SJSA1 (cell line): ENCODE results near the gene BROX. TPM values are rescaled to one million over a fixed set of nuclear protein-coding genes. Genes with fewer than 3 reads are reported as not detected.
A peak's percentile ranks its signal among the peaks of the same experiment; 100 is the strongest.

ENCODE experiments used
- DNase-seq, 2 experiments: peaks; one replicate each; pipeline ENCODE4 v3.0.0-alpha.2; 2015 to 2020; ENCODE audit warnings: low spot score in 2 of 2, low read depth in 1 of 2
- H3K27ac ChIP-seq: fragments of 250-450 bp; sonication (Bioruptor Pico); 2 replicates; pipeline ENCODE4 v1.5.1; 2020; ENCODE audit warnings: mild to moderate bottlenecking, moderate library complexity
- H3K27me3 ChIP-seq: fragments of 250-450 bp; sonication (Bioruptor Pico); replicated peaks from 2 replicates; pipeline ENCODE4 v1.5.1; 2020; ENCODE audit warnings: mild to moderate bottlenecking, moderate library complexity
- H3K36me3 ChIP-seq: fragments of 250-450 bp; sonication (Bioruptor Pico); 2 replicates; pipeline ENCODE4 v1.5.1; 2020; ENCODE audit warnings: mild to moderate bottlenecking
- H3K4me1 ChIP-seq: fragments of 250-450 bp; sonication (Bioruptor Pico); replicated peaks from 2 replicates; pipeline ENCODE4 v1.6.1; 2021; ENCODE audit warnings: mild to moderate bottlenecking
- H3K4me3 ChIP-seq: fragments of 250-450 bp; sonication (Bioruptor Pico); 2 replicates; pipeline ENCODE4 v1.5.1; 2020; ENCODE audit warnings: mild to moderate bottlenecking
- H3K9me3 ChIP-seq: fragments of 250-450 bp; sonication (Bioruptor Pico); replicated peaks from 2 replicates; pipeline ENCODE4 v1.5.1; 2020; ENCODE audit warnings: mild to moderate bottlenecking
- total RNA-seq: library from RNA; depleted of rRNA; stranded (reverse); fragments of >200 nt; shearing (Covaris generic); gene quantifications from 2 replicates; pipeline ENCODE4 v1.2.3, GENCODE V29; 2014

The BROX gene
- total RNA-seq, 1 experiment from 2014 or later = 67.6 TPM

DNA sequence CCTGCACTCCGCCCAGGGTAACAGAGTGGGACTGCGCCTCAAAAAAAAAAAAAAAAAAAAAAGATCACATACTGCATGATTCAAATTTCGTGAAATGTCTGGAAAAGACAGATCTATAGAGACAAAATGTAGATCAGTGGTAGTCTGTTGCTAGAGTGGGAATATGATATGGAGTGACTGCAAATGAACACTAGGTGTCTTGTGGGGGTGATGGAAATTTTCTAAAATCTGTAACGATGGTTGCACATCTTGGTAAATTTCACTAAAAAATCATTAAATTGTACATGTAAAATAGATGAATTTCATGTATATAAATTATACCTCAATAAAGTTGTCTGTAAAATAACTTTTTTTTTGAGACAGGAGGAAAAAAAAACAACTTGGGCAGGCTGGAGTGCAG lies 5.5 kb upstream of the BROX start:
- Histone ChIP-seq H3K36me3 (peaks cover 32% of the 10 kb centered on the region), H3K4me1 (peaks cover 9% of the 10 kb centered on the region), H3K9me3 (no peaks in the 10 kb centered on the region), H3K27me3 (no peaks in the 10 kb centered on the region), H3K27ac (no peak overlapping the region), H3K4me3 (no peak overlapping the region)
- DNase-seq = no peak

DNA sequence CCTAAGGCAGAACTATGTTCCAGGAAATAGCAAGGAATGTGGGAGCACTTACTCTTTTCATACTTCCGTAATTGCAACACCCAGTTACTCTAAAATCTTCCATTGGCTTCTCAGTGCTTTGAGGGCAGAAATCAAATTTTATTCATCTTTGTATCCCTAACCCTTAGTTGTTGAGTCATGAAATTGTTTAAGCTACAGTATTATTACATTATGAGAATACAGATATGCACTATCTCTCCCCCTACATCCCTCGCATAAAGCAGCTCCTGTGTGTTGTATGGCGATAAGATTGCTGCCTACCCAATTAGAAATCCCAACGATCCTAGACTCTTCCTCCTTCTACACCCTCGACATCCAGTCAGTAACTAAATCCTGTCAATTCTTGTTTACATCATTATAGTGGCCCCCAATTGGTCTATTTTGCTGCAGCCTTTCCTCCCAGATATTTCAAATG lies 2.6 kb upstream of the BROX start:
- no peaks in the 10 kb centered on the region for H3K9me3 ChIP-seq
- H3K27ac ChIP-seq = no peak overlapping the region
- H3K36me3 ChIP-seq = peaks cover 22% of the 10 kb centered on the region
- H3K4me1 ChIP-seq = peaks cover 9% of the 10 kb centered on the region
- DNase-seq = no peak
- H3K27me3 ChIP-seq = no peaks in the 10 kb centered on the region
- no peak overlapping the region for H3K4me3 ChIP-seq

DNA sequence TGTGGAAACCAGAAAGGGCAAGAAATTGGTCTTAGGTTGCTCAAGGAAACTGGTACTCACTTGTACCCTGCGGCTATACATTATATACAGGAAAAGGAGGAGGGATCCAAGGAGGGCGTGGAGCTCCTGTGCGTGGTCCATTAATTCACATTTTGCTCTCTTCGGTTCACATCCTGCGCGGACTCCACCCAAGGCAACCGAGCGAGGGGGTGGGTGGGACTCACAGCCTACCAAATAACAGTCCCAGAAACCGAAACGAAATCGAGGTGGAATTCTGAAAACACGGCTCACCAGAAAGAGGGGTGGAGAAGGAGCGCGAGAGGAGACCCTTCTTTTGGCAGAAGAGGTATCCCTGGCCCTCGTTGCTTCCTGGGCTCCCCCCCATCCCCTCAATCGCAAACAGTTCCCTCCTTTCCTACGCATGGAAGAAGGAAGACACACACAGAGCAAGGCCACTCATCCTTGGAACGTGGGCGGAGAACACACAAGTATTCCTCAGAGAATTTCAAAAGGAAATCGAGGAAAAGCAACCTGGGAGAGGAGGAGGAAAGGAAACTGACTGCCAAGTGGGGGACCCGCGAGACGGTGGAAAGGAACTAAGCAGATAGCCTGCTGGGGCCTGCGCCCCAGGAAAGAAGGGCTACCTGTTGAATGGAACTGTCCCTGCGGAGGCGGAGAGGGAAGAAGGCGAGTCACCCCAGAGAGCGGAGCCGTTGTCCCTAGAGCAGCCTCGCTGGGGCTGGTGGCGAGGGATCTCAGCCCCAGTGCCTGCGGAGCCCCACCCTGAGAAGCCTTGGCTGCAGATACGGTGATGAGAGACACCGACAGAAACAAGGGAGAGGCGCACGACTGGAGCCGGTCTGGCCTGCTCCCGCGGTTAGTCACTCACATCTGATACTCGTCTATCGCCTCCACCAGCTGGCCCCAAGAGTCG lies 778 bp upstream of the BROX start:
- Histone ChIP-seq H3K4me1 (peaks cover 9% of the 10 kb centered on the region), H3K4me3 (peak overlapping the region; percentile 67), H3K36me3 (peaks cover 35% of the 10 kb centered on the region), H3K27me3 (no peaks in the 10 kb centered on the region), H3K27ac (peak overlapping the region; percentile 97), H3K9me3 (no peaks in the 10 kb centered on the region)
- peak; percentile 67 to 69 for DNase-seq

DNA sequence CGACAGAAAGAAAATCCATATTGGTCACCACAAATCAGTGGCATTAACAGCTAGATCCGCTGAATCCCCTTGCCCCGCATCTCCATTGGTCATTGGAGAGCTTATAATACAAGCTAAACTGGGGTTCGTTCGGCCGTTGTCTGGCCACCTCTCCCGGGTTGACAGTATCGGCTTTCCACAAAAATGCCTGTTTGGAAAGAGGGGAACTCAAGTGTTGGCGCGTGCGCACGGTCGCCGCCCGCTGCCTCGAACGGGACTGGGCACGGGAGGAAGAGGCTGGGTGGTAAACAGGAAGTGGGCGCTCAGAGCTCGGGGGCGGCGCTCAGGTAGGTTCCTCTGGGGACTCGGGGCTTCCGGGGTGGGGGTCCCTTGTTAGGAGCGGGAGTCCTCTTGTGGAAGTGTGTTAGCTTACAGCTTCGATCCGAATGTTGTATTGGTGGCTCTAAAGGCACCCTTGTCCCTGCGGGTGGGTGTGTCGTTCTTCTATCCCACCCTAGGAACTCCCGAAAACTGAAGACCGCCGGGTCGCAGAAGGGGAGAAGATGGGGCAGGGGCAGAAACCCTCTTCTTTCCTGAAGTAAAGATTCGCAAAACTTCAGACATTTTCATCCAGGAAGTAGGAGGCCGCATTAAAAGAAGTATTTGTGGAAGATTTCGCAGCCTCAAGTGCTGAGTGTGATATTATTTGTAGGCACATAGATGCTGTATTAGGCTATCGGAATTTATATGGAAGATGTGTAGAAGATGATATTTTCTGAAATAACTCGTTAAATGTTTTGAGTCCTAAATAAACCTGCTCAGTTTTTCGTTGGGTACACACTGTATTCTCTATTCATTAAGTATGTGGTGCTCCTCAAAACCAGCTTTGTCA lies 962 bp downstream of the BROX start:
- Histone ChIP-seq H3K4me3 (peak overlapping the region; percentile 67), H3K36me3 (peaks cover 48% of the 10 kb centered on the region), H3K27me3 (no peaks in the 10 kb centered on the region), H3K27ac (peak overlapping the region; percentile 97), H3K4me1 (peaks cover 9% of the 10 kb centered on the region), H3K9me3 (no peaks in the 10 kb centered on the region)
- peak; percentile 93 for DNase-seq

GRCh38 chr1:222716393-222716792 lies 4.0 kb downstream of the BROX start:
- Histone ChIP-seq H3K4me3 (no peak overlapping the region), H3K4me1 (no peaks in the 10 kb centered on the region), H3K27ac (no peak overlapping the region), H3K36me3 (peaks cover 64% of the 10 kb centered on the region), H3K9me3 (no peaks in the 10 kb centered on the region), H3K27me3 (no peaks in the 10 kb centered on the region)
- no peak for DNase-seq

- H3K36me3 ChIP-seq = peaks cover 83% of the 10 kb centered on the region
- DNase-seq = no peak
- no peaks in the 10 kb centered on the region for H3K9me3 ChIP-seq
- H3K4me3 ChIP-seq = no peak overlapping the region
- H3K4me1 ChIP-seq = no peaks in the 10 kb centered on the region
- no peak overlapping the region for H3K27ac ChIP-seq
- no peaks in the 10 kb centered on the region for H3K27me3 ChIP-seq
These were observed 16.4 kb downstream of the BROX start for GRCh38 chr1:222728746-222729145.

- H3K9me3 ChIP-seq = no peaks in the 10 kb centered on the region
- peaks cover 87% of the 10 kb centered on the region for H3K36me3 ChIP-seq
- H3K27ac ChIP-seq = no peak overlapping the region
- no peak for DNase-seq
- H3K27me3 ChIP-seq = no peaks in the 10 kb centered on the region
- H3K4me1 ChIP-seq = no peaks in the 10 kb centered on the region
- no peak overlapping the region for H3K4me3 ChIP-seq
These were observed 18.5 kb downstream of the BROX start for GRCh38 chr1:222730866-222731265.

DNA sequence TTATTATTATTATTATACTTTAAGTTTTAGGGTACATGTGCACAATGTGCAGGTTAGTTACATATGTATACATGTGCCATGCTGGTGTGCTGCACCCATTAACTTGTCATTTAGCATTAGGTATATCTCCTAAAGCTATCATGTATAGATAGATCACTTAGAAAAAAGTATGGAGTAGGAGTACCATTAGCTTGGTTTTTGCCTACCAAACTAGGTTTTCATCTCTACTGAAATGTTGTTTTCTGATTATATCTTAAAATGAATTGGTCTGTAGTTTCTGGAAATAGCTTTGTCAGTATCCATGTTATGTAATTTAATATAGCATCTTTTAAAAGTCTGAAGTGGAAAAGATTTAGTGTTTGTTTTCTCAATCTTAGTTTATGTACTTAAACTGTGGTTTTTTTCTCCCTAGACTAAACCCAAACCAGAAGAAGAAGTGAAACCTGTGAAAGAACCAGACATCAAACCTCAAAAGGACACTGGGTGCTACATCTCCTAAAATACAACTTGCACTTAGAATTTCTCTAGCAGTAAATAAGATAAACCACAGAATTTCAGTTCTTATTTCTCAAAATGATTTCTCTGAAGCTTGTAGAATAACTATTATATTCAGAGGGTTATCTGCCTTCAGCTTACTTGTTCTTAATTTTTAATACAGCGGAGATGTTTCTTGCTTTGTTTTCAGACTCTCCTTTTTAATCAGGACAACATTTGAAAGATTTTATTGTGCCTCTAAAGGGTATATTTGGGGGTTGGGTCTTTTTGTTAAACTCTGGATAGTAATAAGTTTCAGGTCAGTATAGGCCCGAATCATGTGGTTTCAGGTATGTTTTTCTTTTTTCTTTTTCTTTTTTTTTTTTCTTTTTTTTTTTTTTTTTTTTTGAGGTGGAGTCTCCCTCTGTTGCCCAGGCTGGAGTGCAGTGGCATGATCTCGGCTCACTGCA lies 20.1 kb downstream of the BROX start:
- Histone ChIP-seq H3K4me1 (no peaks in the 10 kb centered on the region), H3K9me3 (no peaks in the 10 kb centered on the region), H3K27ac (no peak overlapping the region), H3K4me3 (no peak overlapping the region), H3K36me3 (peaks cover 74% of the 10 kb centered on the region), H3K27me3 (no peaks in the 10 kb centered on the region)
- DNase-seq = no peak

- no peak for DNase-seq
- no peak overlapping the region for H3K27ac ChIP-seq
- no peaks in the 10 kb centered on the region for H3K9me3 ChIP-seq
- no peaks in the 10 kb centered on the region for H3K4me1 ChIP-seq
- no peaks in the 10 kb centered on the region for H3K27me3 ChIP-seq
- H3K36me3 ChIP-seq = peaks cover 52% of the 10 kb centered on the region
- H3K4me3 ChIP-seq = no peak overlapping the region
These were observed 22.4 kb downstream of the BROX start for GRCh38 chr1:222734740-222735139.

DNA sequence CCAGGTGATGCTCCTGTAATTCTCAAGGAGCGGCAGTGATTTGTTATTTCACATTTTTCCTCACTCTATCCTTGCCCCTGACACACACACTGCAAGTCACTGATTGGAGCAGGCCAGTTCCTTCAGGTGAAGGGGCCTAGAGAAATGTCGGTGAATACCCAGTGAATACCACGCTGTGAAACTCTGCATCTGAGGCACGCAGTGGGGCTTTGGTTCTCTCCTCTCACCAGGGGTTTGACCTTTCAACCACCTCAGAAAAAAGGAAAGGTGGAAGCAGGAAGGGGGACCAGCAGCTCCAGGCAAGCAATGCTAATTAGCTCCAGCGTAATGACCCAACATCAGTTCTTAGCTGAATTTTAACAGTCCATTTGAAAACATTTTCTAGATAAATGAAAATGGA lies 24.1 kb downstream of the BROX start:
- H3K9me3 ChIP-seq = no peaks in the 10 kb centered on the region
- H3K27me3 ChIP-seq = no peaks in the 10 kb centered on the region
- no peak overlapping the region for H3K27ac ChIP-seq
- no peak for DNase-seq
- H3K4me1 ChIP-seq = no peaks in the 10 kb centered on the region
- peaks cover 39% of the 10 kb centered on the region for H3K36me3 ChIP-seq
- H3K4me3 ChIP-seq = no peak overlapping the region

DNA sequence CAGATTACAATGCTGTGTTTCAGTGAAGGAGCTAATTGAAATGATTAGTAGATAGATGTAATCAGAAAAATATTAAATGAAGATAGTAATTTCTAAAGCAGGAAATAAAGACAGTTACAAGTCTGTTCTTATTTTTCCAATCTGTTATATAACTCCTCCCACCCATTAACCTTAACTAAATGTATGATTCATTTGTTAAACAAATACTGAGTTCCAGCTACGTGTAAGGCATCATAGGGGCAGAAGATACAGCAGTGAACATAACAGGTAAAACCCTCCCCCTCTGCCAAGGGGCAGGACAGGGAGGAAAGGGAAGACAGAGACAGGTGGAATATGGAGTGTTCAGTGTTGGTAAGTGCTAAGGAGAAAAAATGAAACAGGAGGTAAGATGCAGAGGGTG lies 24.6 kb downstream of the BROX start, which contains the start of gene FAM177B:
TSS of gene FAM177B (plus strand) at position 231 of the 400 bp plus-strand sequence. CDS start 9,344 bp downstream, outside the sequence.
- DNase-seq = no peak
- Histone ChIP-seq H3K4me1 (no peaks in the 10 kb centered on the region), H3K4me3 (no peak within 1 kb of the TSS), H3K9me3 (no peaks in the 10 kb centered on the region), H3K27ac (no peak within 1 kb of the TSS), H3K27me3 (no peaks in the 10 kb centered on the region), H3K36me3 (peaks cover 34% of the 10 kb centered on the region)

DNA sequence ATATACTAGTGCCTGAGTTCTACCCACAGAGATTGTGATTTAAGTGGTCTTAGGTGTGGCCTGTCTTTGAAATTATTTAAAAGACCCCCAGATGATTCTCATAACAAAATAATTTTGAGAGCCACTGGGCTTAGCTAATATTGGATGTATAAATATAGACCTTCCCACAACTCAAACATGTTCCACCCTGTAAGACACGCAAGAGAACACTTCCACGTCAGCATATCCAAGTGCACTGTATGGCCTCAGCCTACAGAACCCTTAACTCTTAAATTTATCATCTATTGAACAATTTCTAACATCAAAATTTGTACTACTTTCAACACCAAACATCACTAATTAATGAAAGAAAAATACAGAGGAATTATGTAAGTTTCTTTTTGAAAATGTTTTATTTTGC lies 27.1 kb downstream of the BROX start:
- Histone ChIP-seq H3K36me3 (peaks cover 11% of the 10 kb centered on the region), H3K4me1 (no peaks in the 10 kb centered on the region), H3K9me3 (no peaks in the 10 kb centered on the region)

DNA sequence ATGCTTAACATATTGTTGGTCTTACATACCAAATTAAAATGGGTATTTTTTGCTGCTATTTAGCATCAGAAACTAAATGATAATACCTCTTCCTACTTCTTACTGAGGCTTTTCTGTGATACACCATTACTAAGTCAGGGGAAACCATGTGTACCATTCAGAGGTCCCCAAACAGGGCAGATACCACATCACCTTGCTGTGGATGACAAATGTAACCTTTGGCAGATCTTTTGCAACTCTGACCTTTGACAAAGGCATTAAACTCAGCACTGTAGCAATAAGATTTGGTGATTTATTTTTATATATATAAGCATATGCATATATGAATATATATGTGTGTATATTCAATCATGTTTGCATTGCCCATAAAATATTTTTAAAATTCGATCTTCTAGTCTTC lies 27.6 kb downstream of the BROX start:
- no peaks in the 10 kb centered on the region for H3K27me3 ChIP-seq
- H3K4me1 ChIP-seq = no peaks in the 10 kb centered on the region
- H3K27ac ChIP-seq = no peak overlapping the region
- H3K4me3 ChIP-seq = no peak overlapping the region
- H3K9me3 ChIP-seq = no peaks in the 10 kb centered on the region
- no peak for DNase-seq
- peaks cover 6% of the 10 kb centered on the region; the same call in 1 of the 2 replicates for H3K36me3 ChIP-seq

More for the DNA sequence above, 27.1 kb downstream of the BROX start:
- H3K4me3 ChIP-seq = no peak overlapping the region
- DNase-seq = no peak
- H3K27ac ChIP-seq = no peak overlapping the region
- H3K27me3 ChIP-seq = no peaks in the 10 kb centered on the region
